SIG-M5 (cell line): Measurements from ENCODE around the gene VILL.
"Not testable (repeated sequence)": the region's sequence is repeated elsewhere in the genome, so short reads cannot be mapped to it uniquely, and the experiment has no call there.

Experiments used
- DNase-seq: peaks from one replicate; lab custom pipeline; 2025; lab: John Stamatoyannopoulos, UW

VILL gene

GRCh38 chr3:37963635-37964034, 27.0 kb upstream of the VILL start:
- no peak for DNase-seq

- DNase-seq: no peak
Measured at GRCh38 chr3:37964146-37964545, 26.4 kb upstream of the VILL start.

- no peak for DNase-seq
Measured at GRCh38 chr3:37964716-37965115, 25.9 kb upstream of the VILL start.

GRCh38 chr3:37967260-37967881, 23.2 kb upstream of the VILL start:
- no peak for DNase-seq

DNA sequence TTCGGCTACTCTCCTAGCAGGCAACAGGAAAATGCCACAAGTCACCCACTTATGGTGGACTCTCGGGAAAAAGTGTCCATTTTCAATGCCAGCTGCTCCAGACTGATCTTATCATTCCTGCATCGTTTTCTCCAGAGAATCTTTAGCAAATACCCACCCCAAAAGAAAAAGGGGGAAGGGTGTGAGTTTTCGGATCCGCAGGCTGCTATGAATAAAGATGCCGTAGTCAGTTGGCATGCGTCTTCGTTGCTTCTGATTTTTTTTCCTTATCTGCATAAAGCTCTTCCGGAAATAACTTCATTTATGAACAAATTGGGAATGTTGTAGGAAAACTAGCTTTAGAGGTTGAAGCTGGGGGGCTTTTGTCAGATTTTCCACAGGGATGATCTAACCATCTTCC, 22.4 kb upstream of the VILL start:
- DNase-seq: no peak

DNA sequence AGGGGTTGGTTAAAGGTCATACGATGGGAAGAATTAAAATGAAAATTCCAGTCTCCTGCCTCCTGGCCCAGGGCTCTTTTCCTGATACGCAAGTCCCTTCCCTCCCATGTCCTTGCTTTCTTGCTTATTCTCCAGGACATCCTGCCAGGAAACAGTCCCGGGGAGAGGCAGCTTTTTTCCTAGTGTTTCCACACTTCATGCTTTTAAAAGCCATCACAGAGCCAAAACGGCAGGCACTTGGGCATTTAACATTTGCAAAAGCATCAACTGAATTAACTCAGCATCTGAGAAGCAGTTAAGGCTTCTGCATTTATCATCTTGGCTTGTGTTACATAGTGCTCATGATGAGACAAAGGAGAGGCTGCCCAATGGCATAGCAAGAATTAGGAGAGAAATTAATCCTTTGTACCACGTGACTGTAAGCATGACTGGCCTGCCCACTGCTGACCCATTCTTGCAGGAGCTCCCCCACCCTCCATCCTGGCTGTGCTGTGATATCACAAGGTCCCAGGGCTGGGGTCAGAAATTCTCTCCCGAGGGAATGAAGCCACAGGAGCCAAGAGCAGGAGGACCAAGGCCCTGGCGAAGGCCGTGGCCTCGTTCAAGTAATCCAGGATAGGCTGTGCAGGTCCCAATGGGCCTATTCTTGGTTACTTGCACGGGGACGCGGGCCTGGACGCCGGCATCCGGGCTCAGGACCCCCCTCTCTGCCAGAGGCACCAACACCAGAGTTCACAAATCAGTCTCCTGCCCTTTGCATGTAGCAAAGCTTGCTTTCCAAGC, 21.6 kb upstream of the VILL start:
- DNase-seq: no peak

DNA sequence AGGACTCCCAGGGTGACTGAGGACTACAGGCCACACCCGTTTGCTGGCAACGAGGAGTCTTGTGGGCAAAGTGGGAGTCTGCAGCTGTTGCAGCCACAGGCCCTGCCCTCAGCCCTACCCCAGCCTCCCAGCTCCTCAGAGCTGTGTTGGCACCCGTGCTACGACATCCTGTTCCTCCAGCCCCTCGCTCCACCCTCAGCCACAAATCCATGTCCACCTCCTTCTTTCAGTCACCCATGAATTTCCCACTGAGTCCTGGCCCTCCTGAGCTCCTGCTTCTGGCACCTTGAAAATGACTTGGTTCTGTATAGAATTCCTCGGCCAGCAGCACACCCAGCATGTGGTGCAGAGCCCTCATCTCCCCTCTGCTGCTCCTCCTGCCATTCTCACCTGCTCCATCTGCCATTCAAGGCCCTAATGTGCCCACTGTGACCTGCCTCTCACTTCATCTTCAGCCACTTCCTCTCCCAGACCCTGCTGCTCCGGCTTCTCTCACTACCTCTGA, 20.9 kb upstream of the VILL start:
- no peak for DNase-seq

DNA sequence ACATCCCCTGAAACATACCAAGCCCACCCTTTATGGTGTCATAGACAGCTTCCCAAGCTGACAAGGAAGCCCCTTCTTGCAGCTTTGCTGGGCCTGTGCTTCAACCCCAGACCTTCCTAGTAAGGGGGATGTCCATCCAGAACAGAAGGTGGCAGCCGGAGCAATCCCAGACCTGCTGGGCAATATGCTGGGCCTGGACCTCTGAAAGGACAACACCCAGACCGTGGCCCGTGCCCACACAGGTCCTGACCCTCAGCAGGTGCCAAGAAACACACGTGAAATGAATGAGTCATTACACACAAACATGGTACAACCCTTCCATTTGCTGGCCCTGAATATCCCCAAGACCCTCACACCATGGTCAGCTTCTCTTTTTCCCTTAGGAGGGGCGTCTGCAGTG, 19.8 kb upstream of the VILL start:
- no peak for DNase-seq

DNA sequence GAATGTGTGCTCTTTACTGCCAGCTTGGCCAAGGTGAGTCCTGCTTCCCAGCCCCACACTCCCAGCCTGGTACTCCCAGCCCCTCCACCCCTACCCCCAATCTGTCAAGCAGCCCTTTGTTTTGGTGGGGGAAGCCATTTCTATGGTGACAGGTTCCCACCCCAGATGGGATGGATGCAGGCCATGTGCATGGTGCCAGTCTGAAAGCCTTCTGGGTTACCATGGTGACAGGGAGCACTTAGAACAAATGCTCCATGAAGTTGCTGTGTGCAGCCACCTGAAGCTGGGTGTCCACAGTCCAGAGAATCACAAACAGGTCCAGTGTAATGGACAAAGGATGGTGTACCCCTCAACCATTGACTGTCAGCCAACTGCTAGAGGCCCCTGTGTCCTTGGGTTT, 19.1 kb upstream of the VILL start:
- DNase-seq: no peak

DNA sequence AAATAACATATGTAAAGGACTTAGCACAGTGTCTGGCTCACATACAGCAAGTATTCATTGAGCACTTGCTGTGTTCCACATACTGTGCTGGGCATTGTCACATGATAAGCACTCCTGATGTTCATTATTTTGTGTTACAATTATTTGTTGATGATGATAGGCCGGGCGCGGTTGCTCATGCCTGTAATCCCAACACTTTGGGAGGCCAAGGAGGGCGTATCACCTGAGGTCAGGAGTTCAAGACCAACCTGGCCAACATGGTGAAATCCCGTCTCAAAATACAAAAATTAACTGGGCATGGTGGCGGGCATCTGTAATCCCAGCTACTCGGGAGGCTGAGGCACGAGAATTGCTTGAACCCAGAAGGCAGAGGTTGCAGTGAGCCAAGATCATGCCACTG, 18.5 kb upstream of the VILL start:
- not testable (repeated sequence) for DNase-seq

GRCh38 chr3:37973246-37974054, 17.1 kb upstream of the VILL start:
- no peak for DNase-seq

- DNase-seq: no peak
Measured at GRCh38 chr3:37974121-37975083, 16.2 kb upstream of the VILL start.

DNA sequence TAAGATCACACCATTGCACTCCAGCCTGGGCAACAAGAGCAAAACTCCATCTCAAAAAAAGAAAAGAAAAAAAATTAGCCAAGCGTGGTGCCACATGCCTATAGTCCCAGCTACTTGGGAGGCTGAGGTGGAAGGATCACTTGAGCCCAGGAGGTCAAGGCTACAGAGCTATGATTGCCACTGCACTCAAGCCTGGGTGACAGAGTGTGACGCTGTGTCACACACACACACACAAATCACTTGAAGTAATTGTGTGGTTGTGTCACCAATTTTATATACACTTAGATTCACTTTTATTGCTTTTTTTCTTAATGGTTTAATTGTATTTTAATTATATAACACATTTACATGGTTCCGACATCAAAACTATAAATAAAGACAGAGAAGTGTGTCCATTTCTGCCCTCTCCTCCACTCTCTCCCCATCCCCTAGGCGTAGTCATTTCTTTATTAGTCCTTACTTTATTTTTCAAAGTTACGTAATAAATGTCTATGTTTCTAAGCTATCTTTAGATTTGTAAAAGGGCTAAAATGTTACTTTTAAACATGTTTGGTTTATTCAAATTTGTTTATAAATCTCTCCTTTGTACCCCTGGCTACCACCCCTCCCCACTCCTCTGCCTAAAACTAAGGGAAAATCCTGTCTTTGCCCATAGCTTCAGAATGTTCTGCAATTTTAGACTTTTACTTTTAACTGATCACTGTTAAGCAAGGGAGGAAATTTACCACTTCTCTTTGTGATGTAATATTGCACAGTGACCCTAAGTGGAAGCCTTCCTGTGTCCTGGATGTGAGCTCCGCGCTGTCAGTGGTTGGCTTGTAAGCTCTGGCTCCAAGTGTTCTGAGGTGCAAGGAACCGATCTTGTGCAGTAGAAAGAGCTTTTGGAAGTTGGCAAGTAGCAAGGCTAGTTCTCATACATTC, 10.8 kb upstream of the VILL start:
- peak; percentile 63 for DNase-seq

- no peak for DNase-seq
Measured at GRCh38 chr3:37980462-37981347, 9.9 kb upstream of the VILL start.

- DNase-seq: no peak
Measured at GRCh38 chr3:37981348-37981664, 9.3 kb upstream of the VILL start.

GRCh38 chr3:37982331-37982730, 8.3 kb upstream of the VILL start:
- no peak for DNase-seq

- DNase-seq: no peak
Measured at GRCh38 chr3:37984051-37984450, 6.5 kb upstream of the VILL start.

DNA sequence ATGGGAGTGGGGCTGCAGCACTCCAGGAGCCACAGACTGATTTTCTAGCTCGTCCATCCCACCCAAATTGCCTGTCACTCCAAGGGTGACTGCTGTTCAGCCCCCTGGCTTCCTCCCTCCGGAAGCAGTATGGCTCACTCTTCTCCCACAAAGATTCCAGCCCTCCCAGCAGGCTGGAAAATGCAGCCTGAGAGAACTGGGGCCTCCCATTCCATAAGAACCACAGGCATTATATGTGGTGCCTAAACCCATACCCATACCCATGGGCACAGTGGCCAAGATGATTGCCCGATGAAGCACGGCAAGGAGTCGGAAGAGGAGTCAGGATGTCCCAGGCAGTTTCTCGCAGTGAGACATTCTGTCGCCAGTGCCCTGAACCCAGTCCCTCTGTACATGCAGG, 6.0 kb upstream of the VILL start:
- no peak for DNase-seq

GRCh38 chr3:37985637-37986320, 4.8 kb upstream of the VILL start:
- DNase-seq: no peak
